HL-60 (cell line): ENCODE data around the gene PRMT7.

ENCODE experiments used
- DNase-seq, 2 experiments: peaks; one replicate each; pipeline ENCODE4 v3.0.0-alpha.2; 2010 to 2020; ENCODE audit warnings: low read depth in 1 of 2, low spot score in 1 of 2
- H3K27ac ChIP-seq: fragments of 250-450 bp; sonication (Bioruptor Pico); replicated peaks from 2 replicates; pipeline ENCODE4 v1.5.1; 2020; ENCODE audit warnings: mild to moderate bottlenecking, moderate library complexity
- H3K27me3 ChIP-seq: fragments of 250-450 bp; sonication (Bioruptor Pico); 2 replicates; pipeline ENCODE4 v1.5.1; 2021; ENCODE audit warnings: mild to moderate bottlenecking, moderate library complexity; ENCODE audit not compliant: insufficient read depth, poor library complexity, severe bottlenecking
- H3K4me3 ChIP-seq: replicated peaks from 2 replicates; pipeline ENCODE4 v1.5.1; 2011; ENCODE audit warnings: mild to moderate bottlenecking, control low read depth, low read length; ENCODE audit not compliant: insufficient read depth
- CTCF ChIP-seq: IDR thresholded peaks from one replicate; pipeline ENCODE4 v1.5.1; 2011; ENCODE audit warnings: low read length, control low read depth, inconsistent platforms; ENCODE audit not compliant: insufficient read depth
- GABPA ChIP-seq: IDR thresholded peaks from 2 replicates; pipeline ENCODE4 v1.6.1; 2012; ENCODE audit warnings: low read depth
- POLR2AphosphoS5 ChIP-seq: IDR thresholded peaks from 2 replicates; pipeline ENCODE4 v1.6.1; 2012; ENCODE audit warnings: low read depth
- REST ChIP-seq: IDR thresholded peaks from 2 replicates; pipeline ENCODE4 v1.6.1; 2012; ENCODE audit warnings: low read depth; ENCODE audit not compliant: insufficient replicate concordance
- SPI1 ChIP-seq: IDR thresholded peaks from 2 replicates; pipeline ENCODE4 v1.6.1; 2012; ENCODE audit warnings: low read depth, mild to moderate bottlenecking, borderline replicate concordance

PRMT7 gene

GRCh38 chr16:68357521-68357922 is 46.7 kb downstream of the PRMT7 start:
- Histone ChIP-seq H3K27ac (no peak overlapping the region), H3K27me3 (no peaks in the 10 kb centered on the region), H3K4me3 (no peak overlapping the region)
- no peak for DNase-seq
- TF ChIP-seq REST (no peak), SPI1 (no peak), CTCF (no peak), POLR2AphosphoS5 (no peak), GABPA (no peak)

- no peak for DNase-seq
- no peak overlapping the region for H3K4me3 ChIP-seq
- no peak for TF ChIP-seq GABPA
- TF ChIP-seq REST = no peak
- TF ChIP-seq SPI1 = no peak
- TF ChIP-seq CTCF = no peak
- no peak for TF ChIP-seq POLR2AphosphoS5
- H3K27me3 ChIP-seq = no peaks in the 10 kb centered on the region
- no peak overlapping the region for H3K27ac ChIP-seq
Measured at GRCh38 chr16:68357923-68358322, 47.1 kb downstream of the PRMT7 start.

- no peaks in the 10 kb centered on the region for H3K27me3 ChIP-seq
- no peak for DNase-seq
- TF ChIP-seq REST (no peak), GABPA (no peak), SPI1 (no peak), POLR2AphosphoS5 (no peak; the same call in 1 of the 2 replicates), CTCF (no peak)
- no peak overlapping the region for H3K27ac ChIP-seq
- no peak overlapping the region for H3K4me3 ChIP-seq
Measured at GRCh38 chr16:68358951-68359350, 48.1 kb downstream of the PRMT7 start.
